ENCODE results near the gene ACOT11. TPM values are rescaled to one million over a fixed set of nuclear protein-coding genes. Genes with fewer than 3 reads are reported as not detected.

The ACOT11 gene
- total RNA-seq, 1 donor from 2014 or later: 0.51 TPM

DNA sequence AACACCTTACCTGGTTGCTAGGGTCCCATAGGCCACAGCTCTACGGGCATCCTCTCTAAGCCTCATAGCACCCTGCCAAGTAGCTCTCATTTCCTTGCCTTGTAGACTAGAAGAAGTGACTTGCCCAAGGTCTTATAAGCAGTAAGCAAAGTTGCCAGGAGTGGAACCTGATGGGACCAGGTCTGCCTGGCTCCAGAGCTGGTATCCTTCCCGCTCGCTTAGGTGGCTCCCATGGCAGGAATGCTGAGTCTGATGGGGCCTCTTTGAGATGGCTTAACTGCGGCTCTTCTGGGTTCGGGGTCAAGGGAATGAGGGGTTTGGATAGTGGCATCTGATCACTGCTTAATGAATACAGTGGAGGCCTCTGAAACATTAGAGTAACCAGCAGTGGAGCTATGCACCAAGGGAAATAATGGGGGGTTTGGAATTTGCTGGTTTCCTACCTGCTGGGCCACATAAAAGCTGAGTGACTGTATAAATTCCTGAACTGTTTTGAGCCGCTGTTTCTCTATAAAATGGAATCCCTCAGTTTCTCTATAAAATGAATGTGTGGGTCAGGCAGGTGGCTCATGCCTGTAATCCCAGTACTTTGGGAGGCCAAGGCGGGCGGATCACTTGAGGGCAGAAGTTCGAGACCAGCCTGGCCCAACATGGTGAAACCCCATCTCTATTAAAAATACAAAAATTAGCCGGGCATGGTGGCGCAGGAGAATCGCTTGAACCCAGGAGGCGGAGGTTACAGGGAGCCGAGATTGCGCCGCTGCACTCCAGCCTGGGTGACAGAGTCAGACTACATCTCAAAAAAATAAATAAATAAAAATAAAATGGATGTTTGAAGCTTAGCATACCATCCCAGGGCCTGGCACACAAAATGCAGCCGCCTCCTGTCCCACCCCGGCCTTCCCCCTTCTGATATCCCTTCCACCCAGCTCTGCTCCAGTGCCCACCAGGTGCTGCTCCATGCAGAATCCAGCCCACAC is 62.9 kb downstream of the ACOT11 start:
- Mint-ChIP-seq H3K4me3 (no peak overlapping the region), H3K27ac (peak overlapping the region; percentile 93), H3K9me3 (no peaks in the 10 kb centered on the region), H3K4me1 (peaks cover 27% of the 10 kb centered on the region), H3K36me3 (no peaks in the 10 kb centered on the region), H3K27me3 (ENCODE audit: insufficient read depth, low read depth) (peaks cover 11% of the 10 kb centered on the region)
- peak; percentile 41 for DNase-seq (ENCODE audit: low spot score)
- Histone ChIP-seq H2AFZ (replicated peaks) (no peak overlapping the region), H3K27ac (no peak overlapping the region), H3F3A (ENCODE audit: low read depth) (peaks cover 8% of the 10 kb centered on the region), H3K36me3 (no peaks in the 10 kb centered on the region), H4K20me1 (ENCODE audit: low read depth) (no peaks in the 10 kb centered on the region), H3K9me3 (ENCODE audit: low read depth) (no peaks in the 10 kb centered on the region), H3K27me3 (no peaks in the 10 kb centered on the region), H3K9ac (no peak overlapping the region), H3K4me2 (no peak overlapping the region), H3K79me2 (ENCODE audit: low read depth) (no peaks in the 10 kb centered on the region), H3K4me1 (peaks cover 13% of the 10 kb centered on the region), H3K4me3 (no peak overlapping the region)
- TF ChIP-seq, protein P1, sequence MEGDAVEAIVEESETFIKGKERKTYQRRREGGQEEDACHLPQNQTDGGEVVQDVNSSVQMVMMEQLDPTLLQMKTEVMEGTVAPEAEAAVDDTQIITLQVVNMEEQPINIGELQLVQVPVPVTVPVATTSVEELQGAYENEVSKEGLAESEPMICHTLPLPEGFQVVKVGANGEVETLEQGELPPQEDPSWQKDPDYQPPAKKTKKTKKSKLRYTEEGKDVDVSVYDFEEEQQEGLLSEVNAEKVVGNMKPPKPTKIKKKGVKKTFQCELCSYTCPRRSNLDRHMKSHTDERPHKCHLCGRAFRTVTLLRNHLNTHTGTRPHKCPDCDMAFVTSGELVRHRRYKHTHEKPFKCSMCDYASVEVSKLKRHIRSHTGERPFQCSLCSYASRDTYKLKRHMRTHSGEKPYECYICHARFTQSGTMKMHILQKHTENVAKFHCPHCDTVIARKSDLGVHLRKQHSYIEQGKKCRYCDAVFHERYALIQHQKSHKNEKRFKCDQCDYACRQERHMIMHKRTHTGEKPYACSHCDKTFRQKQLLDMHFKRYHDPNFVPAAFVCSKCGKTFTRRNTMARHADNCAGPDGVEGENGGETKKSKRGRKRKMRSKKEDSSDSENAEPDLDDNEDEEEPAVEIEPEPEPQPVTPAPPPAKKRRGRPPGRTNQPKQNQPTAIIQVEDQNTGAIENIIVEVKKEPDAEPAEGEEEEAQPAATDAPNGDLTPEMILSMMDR (IDR thresholded peaks at IDR 0.05): no peak
- no peak for TF ChIP-seq EZH2 (IDR thresholded peaks at IDR 0.05)
- no peak for TF ChIP-seq EZH2phosphoT487 (IDR thresholded peaks at IDR 0.05)

DNA sequence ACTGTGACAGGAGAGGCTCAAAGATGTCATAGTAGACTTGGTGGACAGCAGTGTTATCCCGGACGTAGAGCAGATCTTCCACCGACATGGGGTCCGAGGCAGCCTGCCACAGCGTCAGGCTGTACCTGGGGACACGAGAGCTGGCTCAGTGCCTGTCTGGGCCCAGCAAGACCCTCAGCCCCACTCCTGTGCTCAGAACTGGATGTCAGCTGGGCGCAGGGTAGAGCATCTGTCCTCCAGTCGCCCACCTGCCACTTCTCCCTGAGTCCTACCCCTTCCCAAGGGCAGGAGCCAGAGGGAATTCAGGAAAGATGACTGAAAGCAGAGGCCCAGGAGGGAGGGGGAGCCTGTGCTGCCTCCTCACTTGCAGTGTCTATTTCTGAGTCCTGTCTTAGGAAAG is 63.6 kb downstream of the ACOT11 start:
- Histone ChIP-seq H3F3A (ENCODE audit: low read depth) (peaks cover 8% of the 10 kb centered on the region), H3K4me1 (peaks cover 13% of the 10 kb centered on the region), H3K79me2 (ENCODE audit: low read depth) (no peaks in the 10 kb centered on the region), H2AFZ (replicated peaks) (no peak overlapping the region), H3K4me2 (no peak overlapping the region), H3K27ac (no peak overlapping the region), H3K4me3 (no peak overlapping the region), H4K20me1 (ENCODE audit: low read depth) (no peaks in the 10 kb centered on the region), H3K9me3 (ENCODE audit: low read depth) (no peaks in the 10 kb centered on the region), H3K36me3 (no peaks in the 10 kb centered on the region), H3K27me3 (no peaks in the 10 kb centered on the region), H3K9ac (no peak overlapping the region)
- H3K36me3 Mint-ChIP-seq: no peaks in the 10 kb centered on the region
- TF ChIP-seq, protein P1 (IDR thresholded peaks at IDR 0.05): no peak
- TF ChIP-seq EZH2phosphoT487 (IDR thresholded peaks at IDR 0.05) (no peak), EZH2 (IDR thresholded peaks at IDR 0.05) (no peak)
- H3K4me1 Mint-ChIP-seq: peaks cover 24% of the 10 kb centered on the region
- H3K27ac Mint-ChIP-seq: peak overlapping the region; percentile 73
- H3K4me3 Mint-ChIP-seq: no peak overlapping the region
- peaks cover 9% of the 10 kb centered on the region for H3K27me3 Mint-ChIP-seq (ENCODE audit: insufficient read depth, low read depth)
- no peak for DNase-seq (ENCODE audit: low spot score)
- no peaks in the 10 kb centered on the region for H3K9me3 Mint-ChIP-seq

DNA sequence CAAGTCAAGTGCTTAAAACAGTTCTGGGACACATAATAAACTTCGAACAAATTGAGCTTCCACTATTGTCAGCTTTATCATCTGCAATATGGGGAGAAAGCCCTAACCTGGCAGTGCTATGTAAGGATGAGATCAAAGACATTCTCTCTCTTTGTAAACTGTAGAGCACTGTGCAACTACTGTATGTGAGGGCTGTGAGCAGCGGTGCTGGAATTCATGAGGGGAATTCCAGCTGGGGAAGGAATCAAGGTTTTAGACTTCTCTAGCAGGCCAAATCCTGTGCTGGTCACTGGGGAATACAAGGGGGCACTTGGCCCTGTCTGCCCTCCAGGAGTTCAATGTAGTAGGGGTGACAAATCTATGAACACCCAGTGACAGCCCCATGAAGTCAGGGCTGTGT is 66.0 kb downstream of the ACOT11 start:
- no peaks in the 10 kb centered on the region for H3K36me3 ChIP-seq
- Mint-ChIP-seq H3K4me1 (peaks cover 30% of the 10 kb centered on the region), H3K27ac (no peak overlapping the region), H3K9me3 (no peaks in the 10 kb centered on the region), H3K36me3 (no peaks in the 10 kb centered on the region), H3K4me3 (no peak overlapping the region), H3K27me3 (ENCODE audit: insufficient read depth, low read depth) (peaks cover 6% of the 10 kb centered on the region)
- H3K4me1 ChIP-seq: peaks cover 13% of the 10 kb centered on the region
- H3K9ac ChIP-seq: no peak overlapping the region
- no peak for DNase-seq (ENCODE audit: low spot score)
- H3K4me3 ChIP-seq: no peak overlapping the region
- no peak overlapping the region for H3K4me2 ChIP-seq
- H3K79me2 ChIP-seq (ENCODE audit: low read depth): no peaks in the 10 kb centered on the region
- TF ChIP-seq, protein P1 (IDR thresholded peaks at IDR 0.05): no peak
- TF ChIP-seq EZH2 (IDR thresholded peaks at IDR 0.05) (no peak), EZH2phosphoT487 (IDR thresholded peaks at IDR 0.05) (no peak)
- H3K9me3 ChIP-seq (ENCODE audit: low read depth): no peaks in the 10 kb centered on the region
- H4K20me1 ChIP-seq (ENCODE audit: low read depth): no peaks in the 10 kb centered on the region
- H3K27ac ChIP-seq: no peak overlapping the region
- H3K27me3 ChIP-seq: no peaks in the 10 kb centered on the region
- peaks cover 8% of the 10 kb centered on the region for H3F3A ChIP-seq (ENCODE audit: low read depth)
- no peak overlapping the region for H2AFZ ChIP-seq (replicated peaks)

Data from neural progenitor cell (in vitro differentiated cells).